Thoracic aorta (tissue), 2 donors: Measurements from ENCODE around the gene KLHDC7B. TPM values are rescaled to one million over a fixed set of nuclear protein-coding genes. Genes with fewer than 3 reads are reported as not detected.
A peak's percentile ranks its signal among the peaks of the same experiment; 100 is the strongest.

Experiments used
- ATAC-seq: fragments of 150-250 bp; one replicate; pipeline ENCODE4 v1.8.0; 2017; ENCODE audit warnings: low read depth; ENCODE audit not compliant: insufficient number of reproducible peaks, low FRiP score
- DNase-seq: peaks from one replicate; pipeline ENCODE4 v3.0.0-alpha.2; 2020; ENCODE audit warnings: low spot score
- H3K27ac ChIP-seq, 2 donors: fragments of 200-600 bp; sonication (generic); 1 replicate in 1 of 2; 2 replicates in 1 of 2; pipeline ENCODE4 v1.5.1; 2016; ENCODE audit warnings: mild to moderate bottlenecking in 2 of 2, moderate library complexity in 2 of 2
- H3K27me3 ChIP-seq: fragments of 200-600 bp; sonication (generic); replicated peaks from 2 replicates; pipeline ENCODE4 v1.6.0; 2016; ENCODE audit warnings: mild to moderate bottlenecking; ENCODE audit not compliant: insufficient read depth
- H3K36me3 ChIP-seq: fragments of 200-600 bp; sonication (generic); one replicate; pipeline ENCODE4 v1.5.1; 2016
- H3K4me1 ChIP-seq, 2 donors: fragments of 200-600 bp; sonication (generic); 1 replicate in 1 of 2; 2 replicates in 1 of 2; pipeline versions ENCODE4 v1.5.1 to v1.6.0; 2016; ENCODE audit warnings: low read depth in 2 of 2, mild to moderate bottlenecking in 1 of 2; ENCODE audit not compliant: control insufficient read depth in 1 of 2
- H3K4me3 ChIP-seq: fragments of 200-600 bp; sonication (generic); 2 replicates; pipeline ENCODE4 v1.5.1; 2016; ENCODE audit warnings: mild to moderate bottlenecking
- H3K9me3 ChIP-seq: fragments of 200-600 bp; sonication (generic); 2 replicates; pipeline ENCODE4 v1.5.1; 2016
- CTCF ChIP-seq: fragments of 200-600 bp; sonication (generic); IDR thresholded peaks from one replicate; pipeline ENCODE4 v1.5.1; 2019; ENCODE audit warnings: antibody characterized with exemption
- total RNA-seq, 2 donors: library from RNA; depleted of rRNA; stranded (reverse); fragments of >200 nt; gene quantifications; one replicate each; pipeline versions ENCODE4 v1.1.0 to v1.2.3, GENCODE V29; 2016

KLHDC7B gene
- total RNA-seq, 2 donors from 2014 or later, result not detected

GRCh38 chr22:50529897-50530579 is 15.7 kb upstream of the KLHDC7B start, which contains the start of gene TYMP:
TYMP (minus strand) TSS chr22:50530012; CDS start chr22:50529709, 303 bp downstream.
- Histone ChIP-seq H3K27ac (peak within 1 kb of the TSS; percentile 72 to 83), H3K9me3 (no peaks in the 10 kb centered on the region), H3K4me1 (peaks cover 20 to 44% of the 10 kb centered on the region in 2 donors), H3K27me3 (peaks cover 5% of the 10 kb centered on the region), H3K4me3 (peak within 1 kb of the TSS; percentile 78), H3K36me3 (no peaks in the 10 kb centered on the region)
- ATAC-seq (no peak), DNase-seq (no peak)
- no peak for TF ChIP-seq CTCF

- ATAC-seq (no peak), DNase-seq (no peak)
- H3K4me3 ChIP-seq, result peak overlapping the region; percentile 78
- H3K27me3 ChIP-seq, result peaks cover 5% of the 10 kb centered on the region
- H3K4me1 ChIP-seq, result peaks cover 20 to 43% of the 10 kb centered on the region in 2 donors
- TF ChIP-seq CTCF, result no peak
- H3K36me3 ChIP-seq, result no peaks in the 10 kb centered on the region
- no peaks in the 10 kb centered on the region for H3K9me3 ChIP-seq
- peak overlapping the region; percentile 72 to 83 for H3K27ac ChIP-seq
Observed at GRCh38 chr22:50530580-50530876, 15.2 kb upstream of the KLHDC7B start.

GRCh38 chr22:50530877-50531545 is 14.7 kb upstream of the KLHDC7B start:
- no peaks in the 10 kb centered on the region for H3K36me3 ChIP-seq
- DNase-seq (no peak), ATAC-seq (peak; percentile 9)
- H3K4me1 ChIP-seq, result peaks cover 20 to 43% of the 10 kb centered on the region in 2 donors
- H3K27ac ChIP-seq, result peak overlapping the region; percentile 72 to 83
- peak overlapping the region; percentile 78 for H3K4me3 ChIP-seq
- H3K27me3 ChIP-seq, result peaks cover 5% of the 10 kb centered on the region
- no peak for TF ChIP-seq CTCF
- no peaks in the 10 kb centered on the region for H3K9me3 ChIP-seq

- H3K27me3 ChIP-seq, result peaks cover 5% of the 10 kb centered on the region
- peaks cover 20 to 41% of the 10 kb centered on the region in 2 donors for H3K4me1 ChIP-seq
- no peak for ATAC-seq
- peak overlapping the region; percentile 78 for H3K4me3 ChIP-seq
- H3K27ac ChIP-seq, result peak overlapping the region; percentile 72 to 83
- DNase-seq, result no peak
- H3K36me3 ChIP-seq, result no peaks in the 10 kb centered on the region
- H3K9me3 ChIP-seq, result no peaks in the 10 kb centered on the region
- TF ChIP-seq CTCF, result no peak
Observed at GRCh38 chr22:50531546-50531961, 14.1 kb upstream of the KLHDC7B start.

GRCh38 chr22:50531962-50532674 is 13.6 kb upstream of the KLHDC7B start:
- DNase-seq, result no peak
- no peak for TF ChIP-seq CTCF
- peaks cover 5% of the 10 kb centered on the region for H3K27me3 ChIP-seq
- H3K4me3 ChIP-seq, result peak overlapping the region; percentile 78
- H3K9me3 ChIP-seq, result no peaks in the 10 kb centered on the region
- ATAC-seq, result no peak
- H3K4me1 ChIP-seq, result peaks cover 15 to 36% of the 10 kb centered on the region in 2 donors
- H3K36me3 ChIP-seq, result no peaks in the 10 kb centered on the region
- peak overlapping the region; percentile 72 to 83 for H3K27ac ChIP-seq
